Measurements from ENCODE around the gene GFRAL. TPM values are rescaled to one million over a fixed set of nuclear protein-coding genes. Genes with fewer than 3 reads are reported as not detected.
A peak's percentile ranks its signal among the peaks of the same experiment; 100 is the strongest.

The GFRAL gene
- total RNA-seq, 1 donor from 2014 or later = not detected

DNA sequence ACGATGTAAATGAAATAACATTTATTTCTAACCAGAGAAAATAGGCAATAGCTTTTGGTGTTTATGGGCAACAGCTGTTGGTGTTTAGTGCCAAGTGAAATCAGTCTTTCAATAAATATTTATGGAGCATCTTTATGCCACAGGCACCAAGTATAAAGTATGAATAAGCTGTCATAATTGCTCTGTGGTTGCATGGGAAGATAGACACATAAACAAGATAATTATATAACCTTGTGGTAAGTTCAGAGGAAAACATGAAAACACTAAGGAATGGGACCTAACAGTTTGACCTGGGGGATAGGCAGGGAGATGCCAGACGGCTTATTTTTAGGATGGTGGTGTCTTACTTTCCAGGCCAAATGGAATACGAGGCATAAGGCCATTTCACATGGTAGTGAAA lies 110.9 kb downstream of the GFRAL start:
- H3K4me3 Mint-ChIP-seq (ENCODE audit: unreplicated experiment) = no peak overlapping the region
- TF ChIP-seq, protein P1, sequence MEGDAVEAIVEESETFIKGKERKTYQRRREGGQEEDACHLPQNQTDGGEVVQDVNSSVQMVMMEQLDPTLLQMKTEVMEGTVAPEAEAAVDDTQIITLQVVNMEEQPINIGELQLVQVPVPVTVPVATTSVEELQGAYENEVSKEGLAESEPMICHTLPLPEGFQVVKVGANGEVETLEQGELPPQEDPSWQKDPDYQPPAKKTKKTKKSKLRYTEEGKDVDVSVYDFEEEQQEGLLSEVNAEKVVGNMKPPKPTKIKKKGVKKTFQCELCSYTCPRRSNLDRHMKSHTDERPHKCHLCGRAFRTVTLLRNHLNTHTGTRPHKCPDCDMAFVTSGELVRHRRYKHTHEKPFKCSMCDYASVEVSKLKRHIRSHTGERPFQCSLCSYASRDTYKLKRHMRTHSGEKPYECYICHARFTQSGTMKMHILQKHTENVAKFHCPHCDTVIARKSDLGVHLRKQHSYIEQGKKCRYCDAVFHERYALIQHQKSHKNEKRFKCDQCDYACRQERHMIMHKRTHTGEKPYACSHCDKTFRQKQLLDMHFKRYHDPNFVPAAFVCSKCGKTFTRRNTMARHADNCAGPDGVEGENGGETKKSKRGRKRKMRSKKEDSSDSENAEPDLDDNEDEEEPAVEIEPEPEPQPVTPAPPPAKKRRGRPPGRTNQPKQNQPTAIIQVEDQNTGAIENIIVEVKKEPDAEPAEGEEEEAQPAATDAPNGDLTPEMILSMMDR (IDR thresholded peaks at IDR 0.05) = no peak
- H3K36me3 Mint-ChIP-seq (ENCODE audit: unreplicated experiment) = no peaks in the 10 kb centered on the region
- peaks cover 27% of the 10 kb centered on the region for H3K27me3 Mint-ChIP-seq (ENCODE audit: unreplicated experiment)
- no peak overlapping the region for H3K27ac Mint-ChIP-seq (ENCODE audit: unreplicated experiment)
- H3K4me1 Mint-ChIP-seq (ENCODE audit: unreplicated experiment) = peaks cover 4% of the 10 kb centered on the region
- H3K9me3 Mint-ChIP-seq (ENCODE audit: unreplicated experiment) = no peaks in the 10 kb centered on the region
- no peak for DNase-seq (ENCODE audit: extremely low spot score, unreplicated experiment)

DNA sequence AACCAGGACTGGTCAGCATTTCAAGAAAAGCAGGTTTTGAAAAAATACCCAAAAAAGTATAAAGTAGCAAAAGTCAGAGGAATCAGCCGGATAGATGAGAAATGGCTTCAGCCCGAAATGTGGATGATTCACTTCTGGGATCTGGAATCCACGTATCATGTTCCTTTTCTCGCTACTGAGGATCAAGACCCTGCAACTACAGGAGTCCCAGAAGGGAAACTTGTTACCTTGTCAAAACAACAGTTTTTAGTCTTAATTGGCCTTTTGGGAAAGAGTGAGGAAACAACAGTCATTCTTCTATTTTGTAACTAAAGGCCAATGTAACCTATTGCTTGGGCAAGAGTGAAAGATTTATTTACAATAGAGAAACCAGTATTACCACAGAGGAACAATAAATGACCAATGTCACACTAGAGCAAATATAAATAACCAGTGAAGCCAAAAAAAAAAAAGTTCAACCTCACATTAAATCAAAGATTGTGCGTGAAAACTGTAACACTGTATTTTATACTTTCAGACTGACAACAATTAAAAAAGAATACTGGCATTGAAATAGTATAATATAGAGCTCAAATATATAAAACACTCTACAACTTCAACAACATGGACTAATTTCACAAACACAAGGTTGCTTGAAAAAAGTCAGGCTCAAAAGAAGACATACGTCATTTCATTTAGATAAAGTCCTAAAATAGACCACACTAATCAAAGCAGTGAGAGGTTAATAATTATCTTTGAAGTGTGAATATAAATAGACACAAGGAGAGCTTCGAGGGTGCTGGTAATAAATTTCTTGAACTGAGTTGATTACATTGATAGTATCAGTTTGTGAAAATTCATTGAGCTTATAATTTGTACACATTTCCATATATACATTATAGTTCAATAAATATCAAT lies 116.2 kb downstream of the GFRAL start:
- H3K4me1 Mint-ChIP-seq (ENCODE audit: unreplicated experiment) = no peaks in the 10 kb centered on the region
- TF ChIP-seq, protein P1 (IDR thresholded peaks at IDR 0.05) = no peak
- DNase-seq (ENCODE audit: extremely low spot score, unreplicated experiment) = no peak
- H3K9me3 Mint-ChIP-seq (ENCODE audit: unreplicated experiment) = no peaks in the 10 kb centered on the region
- H3K27me3 Mint-ChIP-seq (ENCODE audit: unreplicated experiment) = peaks cover 25% of the 10 kb centered on the region
- H3K4me3 Mint-ChIP-seq (ENCODE audit: unreplicated experiment) = no peak overlapping the region
- no peak overlapping the region for H3K27ac Mint-ChIP-seq (ENCODE audit: unreplicated experiment)
- H3K36me3 Mint-ChIP-seq (ENCODE audit: unreplicated experiment) = no peaks in the 10 kb centered on the region

DNA sequence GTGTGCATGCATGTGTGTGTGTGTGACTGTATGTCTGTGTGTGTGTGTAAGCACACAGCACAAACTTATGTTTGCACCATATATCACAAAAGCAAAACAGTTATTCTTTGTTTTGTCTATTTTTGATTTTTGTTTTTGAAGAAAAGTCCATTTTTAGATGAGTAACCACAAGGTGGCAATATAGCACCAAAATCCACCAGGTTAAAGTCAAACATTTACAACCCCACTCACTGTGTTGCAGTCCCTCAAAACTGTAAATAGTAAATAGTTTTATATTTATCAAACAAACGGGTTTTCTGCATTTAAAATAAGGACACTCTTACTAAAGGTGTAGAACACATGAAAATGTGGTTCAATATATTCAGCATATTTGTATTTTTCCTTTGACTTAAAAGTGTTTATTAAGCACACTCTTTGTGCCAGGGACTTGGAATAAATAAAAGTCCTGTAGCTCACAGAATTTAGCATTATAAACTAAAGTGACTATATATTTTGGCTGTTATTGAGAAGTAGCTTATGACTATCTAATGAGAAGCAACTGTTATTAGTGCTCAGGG lies 118.5 kb downstream of the GFRAL start:
- Mint-ChIP-seq H3K36me3 (ENCODE audit: unreplicated experiment) (no peaks in the 10 kb centered on the region), H3K4me1 (ENCODE audit: unreplicated experiment) (peaks cover 4% of the 10 kb centered on the region), H3K27me3 (ENCODE audit: unreplicated experiment) (peaks cover 13% of the 10 kb centered on the region), H3K4me3 (ENCODE audit: unreplicated experiment) (no peak overlapping the region), H3K9me3 (ENCODE audit: unreplicated experiment) (no peaks in the 10 kb centered on the region), H3K27ac (ENCODE audit: unreplicated experiment) (no peak overlapping the region)
- TF ChIP-seq, protein P1 (IDR thresholded peaks at IDR 0.05) = peak; percentile 79
- no peak for DNase-seq (ENCODE audit: extremely low spot score, unreplicated experiment)

DNA sequence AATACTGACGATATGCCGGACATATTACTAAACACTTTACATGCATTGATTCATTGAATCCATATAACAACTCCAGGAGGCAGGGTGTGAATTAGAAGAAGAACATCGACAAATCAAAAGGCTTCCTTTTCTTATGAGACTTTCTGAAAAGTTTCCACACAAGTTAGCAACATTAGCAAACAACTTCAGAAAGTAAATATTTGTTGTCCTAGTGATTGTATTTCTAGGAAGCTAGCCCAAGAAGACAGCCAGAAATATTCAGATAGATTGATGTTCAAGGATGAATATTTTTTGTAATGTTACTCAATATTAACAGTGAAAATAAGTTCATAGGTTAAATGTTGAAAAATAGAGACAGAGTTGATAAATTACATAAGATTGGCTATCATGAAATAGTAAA lies 120.6 kb downstream of the GFRAL start:
- no peak overlapping the region for H3K27ac Mint-ChIP-seq (ENCODE audit: unreplicated experiment)
- TF ChIP-seq, protein P1 (IDR thresholded peaks at IDR 0.05) = no peak
- H3K4me1 Mint-ChIP-seq (ENCODE audit: unreplicated experiment) = peaks cover 4% of the 10 kb centered on the region
- peaks cover 8% of the 10 kb centered on the region for H3K27me3 Mint-ChIP-seq (ENCODE audit: unreplicated experiment)
- no peaks in the 10 kb centered on the region for H3K9me3 Mint-ChIP-seq (ENCODE audit: unreplicated experiment)
- no peak for DNase-seq (ENCODE audit: extremely low spot score, unreplicated experiment)
- no peak overlapping the region for H3K4me3 Mint-ChIP-seq (ENCODE audit: unreplicated experiment)
- no peaks in the 10 kb centered on the region for H3K36me3 Mint-ChIP-seq (ENCODE audit: unreplicated experiment)

DNA sequence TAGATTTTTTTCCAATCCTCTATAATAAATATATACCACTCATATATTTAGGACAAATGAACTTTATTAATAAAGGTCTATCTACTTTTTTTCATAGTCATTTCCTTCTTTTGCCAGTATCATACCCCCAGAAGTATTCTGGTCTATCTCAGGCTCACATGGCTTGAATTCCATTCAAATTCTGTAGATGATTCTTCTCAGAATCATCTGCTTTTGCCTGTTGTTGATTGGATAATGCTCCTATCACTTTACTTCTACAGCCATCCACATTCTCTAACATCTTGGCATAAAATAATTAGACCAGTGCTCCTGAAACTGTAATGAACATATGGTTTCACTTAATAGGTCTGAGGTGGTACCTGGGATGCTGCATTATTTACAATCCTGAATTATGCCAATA lies 121.2 kb downstream of the GFRAL start:
- no peaks in the 10 kb centered on the region for H3K36me3 Mint-ChIP-seq (ENCODE audit: unreplicated experiment)
- TF ChIP-seq, protein P1 (IDR thresholded peaks at IDR 0.05) = no peak
- no peaks in the 10 kb centered on the region for H3K9me3 Mint-ChIP-seq (ENCODE audit: unreplicated experiment)
- H3K27me3 Mint-ChIP-seq (ENCODE audit: unreplicated experiment) = peaks cover 5% of the 10 kb centered on the region
- no peak for DNase-seq (ENCODE audit: extremely low spot score, unreplicated experiment)
- H3K4me3 Mint-ChIP-seq (ENCODE audit: unreplicated experiment) = no peak overlapping the region
- peaks cover 4% of the 10 kb centered on the region for H3K4me1 Mint-ChIP-seq (ENCODE audit: unreplicated experiment)
- no peak overlapping the region for H3K27ac Mint-ChIP-seq (ENCODE audit: unreplicated experiment)

Measured in osteocyte (in vitro differentiated cells).